GM19372 (cell line): ENCODE measurements around the gene GIMAP2.

Experiments
- ATAC-seq: cut with Tn5 transposase; IDR thresholded peaks from one replicate; pipeline ENCODE4 v1.9.1; 2021; ENCODE audit warnings: mild to moderate bottlenecking, low read depth, moderate library complexity; ENCODE audit not compliant: unreplicated experiment

GIMAP2 gene

GRCh38 chr7:150731916-150732315 is 46.4 kb downstream of the GIMAP2 start:
- ATAC-seq, result no peak

- no peak for ATAC-seq
Observed at GRCh38 chr7:150732786-150733481, 47.4 kb downstream of the GIMAP2 start.

GRCh38 chr7:150733482-150734095 is 48.1 kb downstream of the GIMAP2 start:
- ATAC-seq, result no peak

DNA sequence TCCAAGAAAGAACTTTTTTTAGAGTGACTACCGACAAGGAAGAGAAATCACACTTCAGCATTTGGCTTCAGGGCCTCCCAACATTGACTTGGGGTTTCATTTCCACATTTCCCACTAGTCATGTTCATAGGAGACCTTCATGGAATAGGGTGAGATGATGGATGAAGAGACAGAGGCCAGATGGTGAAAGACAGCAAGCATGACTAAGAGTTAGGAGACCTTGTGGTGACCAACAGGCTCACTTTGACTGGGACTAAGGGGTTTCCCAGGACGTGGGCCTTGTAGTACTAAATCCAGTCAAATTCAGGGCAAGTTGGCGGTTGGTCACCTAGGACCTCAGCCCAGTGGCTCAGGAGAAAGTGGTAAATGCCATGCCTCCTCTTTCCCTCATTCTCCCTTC is 48.7 kb downstream of the GIMAP2 start:
- no peak for ATAC-seq

DNA sequence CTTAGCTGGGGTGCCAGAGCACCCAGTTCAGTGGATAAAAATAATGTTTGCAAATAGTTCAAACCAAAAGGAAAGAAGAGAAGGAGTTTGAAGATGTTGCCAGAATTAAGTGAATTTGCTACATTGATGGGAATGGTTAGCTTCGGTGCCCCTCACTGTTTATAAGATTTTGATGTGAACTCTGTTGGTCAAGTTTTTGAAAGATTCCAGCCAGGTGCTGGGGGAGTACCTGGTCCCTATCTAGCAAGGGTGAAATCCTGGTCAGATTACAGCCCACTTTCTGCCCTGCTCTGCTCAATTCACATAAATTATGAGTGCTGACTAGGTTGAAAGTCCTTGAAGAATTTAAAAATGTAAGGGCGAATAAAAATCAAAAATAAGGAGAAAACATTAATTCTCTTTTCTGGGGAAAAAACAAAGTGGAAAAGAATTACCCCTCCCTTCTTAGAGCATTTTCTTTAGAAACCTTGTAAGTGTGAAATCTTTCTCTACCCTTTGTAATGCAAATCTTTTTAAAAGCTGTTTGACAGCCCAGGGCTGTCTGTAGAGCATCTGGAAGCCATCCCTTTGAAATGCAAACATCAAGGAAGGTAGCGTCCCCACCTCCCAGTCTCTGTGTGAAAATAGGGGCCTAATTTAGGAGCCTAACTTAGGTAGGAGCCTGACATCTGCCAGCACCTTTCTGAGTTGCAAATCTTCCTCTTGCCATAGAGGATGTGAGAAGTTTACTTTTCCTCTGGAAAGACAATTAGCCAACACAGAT is 50.3 kb downstream of the GIMAP2 start:
- ATAC-seq, result no peak

- peak; percentile 21 for ATAC-seq
Observed at GRCh38 chr7:150736864-150737263, 51.4 kb downstream of the GIMAP2 start.

DNA sequence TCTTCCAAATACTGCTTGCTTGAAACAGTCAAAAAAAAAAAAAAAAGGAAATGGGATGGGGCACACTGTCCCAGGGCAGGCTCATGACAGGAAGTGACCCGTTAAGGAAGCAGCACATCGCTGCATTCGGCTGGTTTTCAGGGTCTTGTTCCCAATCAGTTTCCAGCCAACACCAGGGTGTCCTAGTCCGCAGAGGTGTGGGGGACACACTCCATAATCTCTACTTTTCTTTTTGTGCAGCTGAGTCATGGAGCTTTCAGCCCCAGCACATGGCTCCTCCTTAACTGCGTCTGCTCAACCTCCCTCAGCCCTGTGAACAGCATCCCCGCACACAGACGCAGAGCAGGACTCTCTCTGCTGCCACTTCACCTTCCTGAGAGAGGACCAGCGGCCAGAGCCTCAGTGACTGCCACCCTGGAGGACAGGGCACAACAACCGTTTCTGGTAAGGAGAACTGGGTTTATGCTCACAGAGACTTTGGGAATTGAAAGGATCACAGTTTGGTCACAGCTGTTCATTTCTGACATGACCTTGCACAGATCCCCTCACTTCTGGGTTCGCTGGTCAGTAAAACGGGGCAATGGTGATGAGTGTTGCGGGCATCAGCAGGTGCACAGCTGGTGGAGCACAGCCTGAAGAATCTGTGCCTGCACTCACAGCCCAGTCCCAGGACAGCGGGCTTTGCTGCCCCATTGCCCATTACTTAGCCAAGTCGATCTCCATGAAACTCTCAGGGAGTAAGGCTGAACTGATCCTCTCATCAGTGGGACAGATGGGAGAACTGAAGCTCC is 52.0 kb downstream of the GIMAP2 start, which contains the start of gene GIMAP5:
TSS of gene GIMAP5 (plus strand) at position 154 of the 791 bp plus-strand sequence. CDS start 3,467 bp downstream, outside the sequence.
- ATAC-seq, result peak; percentile 77

GRCh38 chr7:150738092-150738491 is 52.6 kb downstream of the GIMAP2 start:
- no peak for ATAC-seq

DNA sequence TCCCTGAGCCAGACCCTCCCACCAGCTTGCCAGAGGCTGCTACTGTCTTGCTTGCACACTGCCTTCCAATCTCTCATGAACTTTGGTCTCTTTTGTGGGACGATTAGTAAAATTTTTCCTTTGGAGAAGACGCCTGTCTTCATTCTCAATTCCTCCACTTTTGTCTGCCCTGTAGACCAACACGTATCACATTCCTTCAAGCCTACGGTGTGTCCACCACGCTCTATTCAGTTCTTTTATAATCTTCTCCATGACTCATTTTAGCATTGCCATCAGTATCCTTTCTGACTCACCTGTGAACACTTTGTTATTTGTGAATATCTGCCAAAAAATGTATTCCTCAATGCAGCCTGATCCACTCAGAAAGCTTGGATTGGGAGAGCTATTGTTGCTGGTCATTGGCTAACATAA is 53.1 kb downstream of the GIMAP2 start:
- ATAC-seq, result no peak

DNA sequence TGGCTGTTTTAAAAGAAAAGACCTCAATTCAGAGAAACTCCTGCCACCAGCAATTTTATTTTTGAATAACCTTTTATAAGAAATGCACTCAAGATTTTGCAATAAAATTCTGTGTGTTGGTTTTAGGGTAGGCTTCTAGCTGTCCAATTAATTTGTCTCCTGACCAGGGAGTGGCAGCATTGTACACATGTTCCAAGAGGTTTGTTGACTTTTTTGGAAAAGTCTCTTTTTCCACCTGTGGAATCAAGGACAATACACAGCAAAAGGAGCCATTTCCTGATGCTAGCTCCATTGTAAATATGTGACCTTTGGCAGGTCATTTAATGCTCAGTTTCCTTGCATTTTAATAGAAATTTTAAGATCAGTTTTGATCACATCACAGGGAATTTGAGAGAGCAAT is 53.5 kb downstream of the GIMAP2 start:
- ATAC-seq, result no peak

GRCh38 chr7:150740053-150740452 is 54.5 kb downstream of the GIMAP2 start:
- no peak for ATAC-seq

DNA sequence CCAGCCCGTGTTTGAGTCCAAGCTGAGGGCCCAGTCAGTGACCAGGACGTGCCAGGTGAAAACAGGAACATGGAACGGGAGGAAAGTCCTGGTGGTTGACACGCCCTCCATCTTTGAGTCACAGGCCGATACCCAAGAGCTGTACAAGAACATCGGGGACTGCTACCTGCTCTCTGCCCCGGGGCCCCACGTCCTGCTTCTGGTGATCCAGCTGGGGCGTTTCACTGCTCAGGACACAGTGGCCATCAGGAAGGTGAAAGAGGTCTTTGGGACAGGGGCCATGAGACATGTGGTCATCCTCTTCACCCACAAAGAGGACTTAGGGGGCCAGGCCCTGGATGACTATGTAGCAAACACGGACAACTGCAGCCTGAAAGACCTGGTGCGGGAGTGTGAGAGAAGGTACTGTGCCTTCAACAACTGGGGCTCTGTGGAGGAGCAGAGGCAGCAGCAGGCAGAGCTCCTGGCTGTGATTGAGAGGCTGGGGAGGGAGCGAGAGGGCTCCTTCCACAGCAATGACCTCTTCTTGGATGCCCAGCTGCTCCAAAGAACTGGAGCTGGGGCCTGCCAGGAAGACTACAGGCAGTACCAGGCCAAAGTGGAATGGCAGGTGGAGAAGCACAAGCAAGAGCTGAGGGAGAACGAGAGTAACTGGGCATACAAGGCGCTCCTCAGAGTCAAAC is 56.9 kb downstream of the GIMAP2 start:
- no peak for ATAC-seq
